GM12801 (cell line): ENCODE measurements around the gene CENPP.

Experiments used
- TF ChIP-seq, protein P1 (sequence below): IDR thresholded peaks from one replicate; pipeline ENCODE4 v1.5.1; 2011; ENCODE audit warnings: control low read depth; ENCODE audit not compliant: insufficient read length; ENCODE audit errors: extremely low read depth

The CENPP gene

DNA sequence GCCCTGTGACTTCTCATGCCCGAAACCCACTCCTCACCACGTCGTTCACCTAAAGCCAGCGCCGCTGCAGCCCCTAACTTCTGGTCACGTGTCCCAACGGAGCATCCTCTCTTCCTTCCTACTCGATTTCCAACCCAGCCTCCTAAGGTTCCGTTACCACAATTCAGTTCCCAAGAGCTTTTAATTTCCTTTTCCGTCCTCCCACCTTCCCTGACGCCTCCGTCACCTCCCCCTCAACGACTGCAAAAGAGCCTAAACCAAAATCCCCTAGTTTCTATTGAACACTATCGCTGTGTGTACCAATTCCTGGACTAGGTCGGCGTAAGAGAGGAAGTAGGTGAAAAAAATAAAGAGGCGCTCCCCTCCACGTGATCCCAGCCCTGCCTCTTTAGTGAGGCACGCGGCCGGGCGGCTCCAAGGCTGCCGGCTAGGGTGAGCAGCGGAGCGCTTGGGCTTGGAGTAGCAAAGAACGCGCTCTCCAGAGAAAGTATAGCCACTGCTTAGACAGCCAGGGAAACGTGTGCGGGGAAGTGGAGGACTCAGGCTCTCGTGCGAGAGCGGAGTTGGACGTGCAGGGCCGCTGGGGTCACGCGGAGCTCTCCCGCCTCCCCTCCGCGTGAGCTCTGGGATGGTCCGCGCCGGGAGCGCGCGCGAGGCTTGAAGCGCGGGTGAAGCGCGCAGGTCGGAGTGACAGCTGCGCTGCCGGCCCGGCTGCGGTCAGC is at the start of gene CENPP, which contains the start of gene NOL8:
Gene CENPP, plus strand, starts transcription at position 685 of the 722 bp plus-strand sequence.
Gene NOL8, minus strand, starts transcription at position 82 of the 722 bp plus-strand sequence. CDS start 1,189 bp downstream, outside the sequence.
- TF ChIP-seq, protein P1, sequence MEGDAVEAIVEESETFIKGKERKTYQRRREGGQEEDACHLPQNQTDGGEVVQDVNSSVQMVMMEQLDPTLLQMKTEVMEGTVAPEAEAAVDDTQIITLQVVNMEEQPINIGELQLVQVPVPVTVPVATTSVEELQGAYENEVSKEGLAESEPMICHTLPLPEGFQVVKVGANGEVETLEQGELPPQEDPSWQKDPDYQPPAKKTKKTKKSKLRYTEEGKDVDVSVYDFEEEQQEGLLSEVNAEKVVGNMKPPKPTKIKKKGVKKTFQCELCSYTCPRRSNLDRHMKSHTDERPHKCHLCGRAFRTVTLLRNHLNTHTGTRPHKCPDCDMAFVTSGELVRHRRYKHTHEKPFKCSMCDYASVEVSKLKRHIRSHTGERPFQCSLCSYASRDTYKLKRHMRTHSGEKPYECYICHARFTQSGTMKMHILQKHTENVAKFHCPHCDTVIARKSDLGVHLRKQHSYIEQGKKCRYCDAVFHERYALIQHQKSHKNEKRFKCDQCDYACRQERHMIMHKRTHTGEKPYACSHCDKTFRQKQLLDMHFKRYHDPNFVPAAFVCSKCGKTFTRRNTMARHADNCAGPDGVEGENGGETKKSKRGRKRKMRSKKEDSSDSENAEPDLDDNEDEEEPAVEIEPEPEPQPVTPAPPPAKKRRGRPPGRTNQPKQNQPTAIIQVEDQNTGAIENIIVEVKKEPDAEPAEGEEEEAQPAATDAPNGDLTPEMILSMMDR = no peak

DNA sequence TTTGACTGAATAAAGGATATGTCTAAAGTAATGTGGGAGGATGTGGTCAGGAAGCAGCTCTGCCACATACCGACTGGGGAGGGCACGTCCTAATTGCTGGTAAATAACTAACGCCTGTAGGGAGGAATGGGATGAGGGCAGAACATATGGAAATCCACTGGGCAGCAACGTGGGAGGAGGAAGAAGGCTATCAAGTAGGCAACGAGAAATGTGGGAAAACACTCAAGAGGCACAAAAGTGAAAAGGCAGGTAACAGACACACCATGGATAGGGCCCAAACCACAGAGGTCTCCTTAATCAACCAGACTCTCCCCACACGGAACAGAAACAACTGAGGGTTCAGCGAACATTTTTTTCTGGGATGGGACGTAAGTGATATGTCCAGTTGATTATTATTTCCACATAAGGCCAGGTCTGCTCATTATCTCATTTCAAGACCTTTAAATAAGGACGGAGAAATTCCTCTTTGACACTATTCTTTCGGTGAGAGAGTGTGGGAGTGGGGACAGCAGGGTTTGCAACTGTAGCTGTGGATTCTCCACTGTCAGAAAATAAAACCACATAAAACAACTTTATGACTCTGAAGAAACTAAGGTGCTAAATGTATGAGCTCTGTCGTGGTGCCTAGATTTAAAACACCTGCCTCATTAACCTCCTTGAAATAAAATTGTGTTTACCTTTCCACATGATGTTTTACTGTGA is 49.3 kb upstream of the CENPP start:
- TF ChIP-seq, protein P1 = no peak

- TF ChIP-seq, protein P1 = no peak
Measured at GRCh38 chr9:92278110-92278509, 47.6 kb upstream of the CENPP start.

DNA sequence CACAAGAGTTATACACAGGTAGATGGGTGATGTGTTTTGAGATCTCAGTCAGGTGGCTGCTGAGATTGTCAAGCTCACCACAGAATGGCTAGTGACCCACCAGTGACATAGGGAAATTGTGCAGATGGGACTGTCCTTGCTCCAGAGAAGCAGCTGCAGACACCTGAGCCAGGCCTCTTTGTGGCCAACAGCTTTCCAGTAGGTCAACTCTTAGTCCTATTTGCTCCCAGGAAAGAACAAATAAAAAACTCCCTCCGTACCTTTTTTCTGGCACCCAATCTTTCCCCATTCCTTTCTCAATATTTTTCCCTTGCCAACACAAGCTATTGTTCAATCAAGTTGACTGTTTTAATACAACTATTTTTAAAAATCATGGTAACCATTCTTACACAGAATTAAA is 46.5 kb upstream of the CENPP start:
- TF ChIP-seq, protein P1 = no peak

DNA sequence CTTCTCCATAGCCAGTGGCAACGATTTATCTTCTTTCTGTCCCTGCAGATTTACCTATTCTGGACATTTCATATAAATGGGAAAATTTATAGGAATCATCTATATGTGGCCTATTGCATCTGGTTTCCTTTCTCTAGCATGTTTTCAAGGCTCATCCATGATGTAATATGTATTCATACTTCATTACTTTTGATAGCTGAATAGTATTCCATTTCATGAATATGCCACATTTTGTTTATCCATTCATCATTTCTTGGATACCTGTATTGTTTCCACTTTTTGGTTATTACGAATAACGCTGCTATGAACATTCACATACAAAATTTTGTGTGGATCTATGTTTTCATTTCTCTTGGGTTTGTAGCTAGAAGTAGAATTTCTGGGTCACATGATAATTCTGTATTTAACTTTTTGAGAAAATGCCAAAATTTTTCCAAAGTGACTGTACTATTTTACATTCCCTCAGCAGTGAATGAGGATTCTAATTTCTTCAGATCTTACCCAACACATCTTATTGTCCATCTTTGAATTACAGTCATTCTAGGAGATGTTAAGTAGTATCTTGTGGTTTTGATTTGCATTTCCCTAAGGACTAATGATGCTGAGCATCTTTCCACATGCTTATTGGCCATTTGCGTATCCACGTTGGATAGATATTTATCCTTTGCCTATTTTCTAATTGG is 35.9 kb upstream of the CENPP start:
- TF ChIP-seq, protein P1 = no peak

DNA sequence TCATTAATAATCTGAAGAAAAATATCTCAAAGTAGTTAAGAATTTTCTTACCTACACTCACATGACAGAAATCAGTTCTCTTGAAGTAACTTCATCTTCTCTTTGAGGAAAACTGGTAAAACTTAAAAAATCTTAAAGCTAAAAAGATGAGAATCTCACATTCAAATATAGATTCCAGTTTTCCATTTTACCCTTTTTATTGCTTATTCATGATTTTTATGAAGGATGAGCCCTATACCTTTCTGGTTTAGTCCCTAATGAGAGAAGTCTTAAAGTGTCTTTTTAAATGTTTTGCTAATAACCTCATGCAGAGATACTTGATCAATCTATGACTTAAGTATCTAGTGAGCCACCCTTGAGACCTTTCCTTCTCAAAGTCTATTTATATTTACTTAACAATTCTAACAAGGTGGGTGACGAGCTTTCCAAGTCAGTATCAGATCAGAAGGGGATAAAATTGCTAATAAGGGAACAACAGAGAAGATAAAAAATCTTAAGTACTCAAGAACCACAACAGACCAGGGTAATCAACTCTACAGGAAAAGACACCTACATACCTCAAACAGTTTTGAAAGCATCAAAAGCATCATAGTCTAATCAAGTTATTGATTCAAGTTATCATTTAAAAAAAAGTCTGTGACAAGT is 34.8 kb upstream of the CENPP start:
- TF ChIP-seq, protein P1 = no peak

- TF ChIP-seq, protein P1 = no peak
Measured at GRCh38 chr9:92291577-92291976, 34.2 kb upstream of the CENPP start.
